SK-N-SH (cell line): Measurements from ENCODE around the gene KASH5. TPM values are rescaled to one million over a fixed set of nuclear protein-coding genes. Genes with fewer than 3 reads are reported as not detected.

Experiments used
- CTCF ChIA-PET: fragments of 300-600, 350-600 bp; formaldehyde crosslinking; extraction: SDS; loops from one replicate; lab custom pipeline; 2021; lab: Yijun Ruan, JAX
- POLR2A ChIA-PET: fragments of 350-600 bp; sonication (Branson Sonifier 250); formaldehyde crosslinking; extraction: SDS; loops from one replicate; lab custom pipeline; 2020; ENCODE audit warnings: antibody characterized with exemption, inconsistent platforms; lab: Yijun Ruan, JAX
- DNase-seq: peaks from one replicate; pipeline ENCODE4 v3.0.0; 2012
- H2AFZ ChIP-seq: fragments of 200-600 bp; sonication (generic); 2 replicates; pipeline ENCODE4 v1.8.1; 2016; ENCODE audit warnings: antibody characterized with exemption, mild to moderate bottlenecking, low read depth
- H3F3A ChIP-seq: fragments of 200-600 bp; sonication (generic); replicated peaks from 2 replicates; pipeline ENCODE3; 2016; ENCODE audit warnings: antibody characterized with exemption, mild to moderate bottlenecking; ENCODE audit not compliant: insufficient read depth
- H3K27ac ChIP-seq, 2 experiments: fragments of 200-500 bp in 1 of 2; fragments of 200-600 bp in 1 of 2; sonication (Bioruptor generic) in 1 of 2; sonication (generic), shearing (Covaris generic) in 1 of 2; 2 replicates each; pipeline versions ENCODE4 v1.5.1 to v1.6.1; 2014 to 2016; ENCODE audit warnings: low read depth in 2 of 2, inconsistent platforms in 1 of 2, low read length in 1 of 2, mild to moderate bottlenecking in 1 of 2, mixed read lengths in 1 of 2
- H3K27me3 ChIP-seq: fragments of 200-600 bp; sonication (generic), shearing (Covaris generic); 2 replicates; pipeline ENCODE4 v1.6.1; 2016; ENCODE audit warnings: mixed run types; ENCODE audit not compliant: insufficient read depth
- H3K36me3 ChIP-seq, 2 experiments: fragments of 200-500 bp in 1 of 2; fragments of 200-600 bp in 1 of 2; sonication (Bioruptor generic) in 1 of 2; sonication (generic) in 1 of 2; replicated peaks in 1 of 2; 2 replicates each; pipeline versions ENCODE3 to v1.5.1; 2014 to 2016; ENCODE audit warnings: low read length in 1 of 2, mild to moderate bottlenecking in 1 of 2; ENCODE audit not compliant: insufficient read depth in 2 of 2, control insufficient read depth in 1 of 2
- H3K4me1 ChIP-seq, 2 experiments: fragments of 200-500 bp in 1 of 2; fragments of 200-600 bp in 1 of 2; sonication (Bioruptor generic) in 1 of 2; sonication (generic), shearing (Covaris generic) in 1 of 2; 2 replicates each; pipeline versions ENCODE4 v1.5.1 to v1.6.1; 2014 to 2016; ENCODE audit warnings: low read depth in 1 of 2, low read length in 1 of 2, mixed run types in 1 of 2; ENCODE audit not compliant: insufficient read depth in 2 of 2, control insufficient read depth in 1 of 2
- H3K4me2 ChIP-seq: fragments of 200-600 bp; sonication (generic), shearing (Covaris generic); 2 replicates; pipeline ENCODE4 v1.6.1; 2017; ENCODE audit warnings: mixed run types
- H3K4me3 ChIP-seq, 2 experiments: fragments of 200-500 bp in 1 of 2; fragments of 200-600 bp in 1 of 2; sonication (Bioruptor generic) in 1 of 2; sonication (generic), shearing (Covaris generic) in 1 of 2; 2 replicates each; pipeline versions ENCODE4 v1.5.1 to v1.8.1; 2014 to 2016; ENCODE audit warnings: low read depth in 2 of 2, inconsistent platforms in 1 of 2, low read length in 1 of 2, mild to moderate bottlenecking in 1 of 2, mixed read lengths in 1 of 2, moderate library complexity in 1 of 2
- H3K79me2 ChIP-seq: fragments of 200-600 bp; sonication (generic); 2 replicates; pipeline ENCODE4 v1.8.1; 2017; ENCODE audit warnings: mild to moderate bottlenecking; ENCODE audit not compliant: insufficient read depth
- H3K9ac ChIP-seq: fragments of 200-600 bp; sonication (generic); 2 replicates; pipeline ENCODE4 v1.6.1; 2017; ENCODE audit warnings: mixed run types
- H3K9me2 ChIP-seq: fragments of 200-600 bp; sonication (generic); 2 replicates; pipeline ENCODE4 v1.6.1; 2017; ENCODE audit warnings: mixed run types
- H3K9me3 ChIP-seq: fragments of 200-600 bp; sonication (generic); 2 replicates; pipeline ENCODE4 v1.6.1; 2017; ENCODE audit warnings: mixed run types, mild to moderate bottlenecking, moderate library complexity
- H4K20me1 ChIP-seq: fragments of 200-600 bp; sonication (generic); 2 replicates; pipeline ENCODE4 v1.6.1; 2017; ENCODE audit warnings: mild to moderate bottlenecking, mixed run types; ENCODE audit not compliant: insufficient read depth
- CHD2 ChIP-seq: fragments of 150-350 bp; IDR thresholded peaks from 2 replicates; pipeline ENCODE4 v1.6.1; 2018; ENCODE audit warnings: low read length; ENCODE audit not compliant: partially characterized antibody
- ELF1 ChIP-seq: IDR thresholded peaks from 2 replicates; pipeline ENCODE4 v1.4.0; 2012
- EP300 ChIP-seq, 2 experiments: IDR thresholded peaks; 2 replicates each; pipeline versions ENCODE4 v1.4.0 to v1.6.1; 2012; ENCODE audit warnings: borderline replicate concordance in 1 of 2, low read depth in 1 of 2, low read length in 1 of 2
- EZH2phosphoT487 ChIP-seq: fragments of 200-600 bp; sonication (generic); IDR thresholded peaks from 2 replicates; pipeline ENCODE4 v1.6.1; 2017; ENCODE audit warnings: low read depth, mixed run types, mild to moderate bottlenecking, antibody characterized with exemption, moderate library complexity, borderline replicate concordance
- GABPA ChIP-seq: IDR thresholded peaks from 2 replicates; pipeline ENCODE4 v1.4.0; 2012; ENCODE audit warnings: low read depth, mild to moderate bottlenecking
- GATA2 ChIP-seq: sonication (generic); formaldehyde crosslinking; IDR thresholded peaks from 2 replicates; pipeline ENCODE4 v1.5.0; 2020; ENCODE audit warnings: mild to moderate bottlenecking, missing genetic modification reagents
- JUND ChIP-seq: IDR thresholded peaks from 2 replicates; pipeline ENCODE4 v1.4.0; 2012
- MAX ChIP-seq: IDR thresholded peaks from 2 replicates; pipeline ENCODE4 v1.4.0; 2012; ENCODE audit warnings: low read depth
- MXI1 ChIP-seq: IDR thresholded peaks from 2 replicates; pipeline ENCODE4 v1.6.1; 2012; ENCODE audit warnings: mild to moderate bottlenecking, low read depth, low read length, improper control_type of control experiment
- NFIC ChIP-seq: IDR thresholded peaks from 2 replicates; pipeline ENCODE4 v1.4.0; 2012; ENCODE audit warnings: borderline replicate concordance
- NRF1 ChIP-seq: IDR thresholded peaks from 2 replicates; pipeline ENCODE4 v1.6.1; 2012; ENCODE audit warnings: low read depth, mild to moderate bottlenecking, low read length
- RAD21 ChIP-seq: IDR thresholded peaks from 2 replicates; pipeline ENCODE4 v1.6.1; 2012; ENCODE audit warnings: mild to moderate bottlenecking, low read length
- RFX5 ChIP-seq: IDR thresholded peaks from 2 replicates; pipeline ENCODE4 v1.6.1; 2012; ENCODE audit warnings: mild to moderate bottlenecking, improper control_type of control experiment, low read length
- SIN3A ChIP-seq: IDR thresholded peaks from 2 replicates; pipeline ENCODE4 v1.6.1; 2012; ENCODE audit warnings: low read depth, mild to moderate bottlenecking, low read length, moderate library complexity, borderline replicate concordance
- SMC3 ChIP-seq: IDR thresholded peaks from 2 replicates; pipeline ENCODE4 v1.6.1; 2012; ENCODE audit warnings: low read depth, low read length, improper control_type of control experiment
- TAF1 ChIP-seq: IDR thresholded peaks from 2 replicates; pipeline ENCODE4 v1.6.1; 2012; ENCODE audit warnings: low read depth, mild to moderate bottlenecking, low read length, moderate library complexity, borderline replicate concordance
- TCF12 ChIP-seq: IDR thresholded peaks from 2 replicates; pipeline ENCODE4 v1.4.0; 2012
- USF1 ChIP-seq: IDR thresholded peaks from 2 replicates; pipeline ENCODE4 v1.4.0; 2012; ENCODE audit warnings: low read depth, borderline replicate concordance
- USF2 ChIP-seq: fragments of 150-350 bp; IDR thresholded peaks from 2 replicates; pipeline ENCODE4 v1.6.1; 2017; ENCODE audit warnings: antibody characterized with exemption, low read length, low read depth, borderline replicate concordance
- ZBTB33 ChIP-seq: IDR thresholded peaks from 2 replicates; pipeline ENCODE4 v1.4.0; 2012; ENCODE audit warnings: low read depth, borderline replicate concordance
- WGBS: methylation state at CpG from one replicate; pipeline ENCODE4 v1.1.6; 2017; ENCODE audit warnings: low lambda C conversion rate; 5-methylcytosine and 5-hydroxymethylcytosine counted together
- polyA plus RNA-seq, 3 experiments: library from polyadenylated mRNA; depleted of rRNA; stranded (reverse); fragments of >200 nt; gene quantifications; 2 replicates each; pipeline ENCODE4 v1.2.3, GENCODE V29; 2012

Gene KASH5
- polyA plus RNA-seq, 1 of the 3 experiments (the other 2 are of a cell fraction), result 0.20 TPM

- H3K9me3 ChIP-seq, result no peaks in the 10 kb centered on the region
- no peaks in the 10 kb centered on the region for H3K9me2 ChIP-seq
- H2AFZ ChIP-seq, result no peak overlapping the region
- peaks cover 9% of the 10 kb centered on the region for H3F3A ChIP-seq
- no peaks in the 10 kb centered on the region for H3K36me3 ChIP-seq
- POLR2A ChIA-PET, result no interaction called here
- TF ChIP-seq NRF1 (no peak), USF1 (no peak), CHD2 (no peak), ZBTB33 (no peak), JUND (no peak), NFIC (no peak), SMC3 (no peak), TAF1 (no peak)
- TF ChIP-seq, all 33 proteins: peak for 0
- Histone ChIP-seq H3K4me2 (no peak overlapping the region), H3K4me3 (no peak overlapping the region), H3K27me3 (peaks cover 32% of the 10 kb centered on the region), H3K9ac (no peak overlapping the region), H3K79me2 (no peaks in the 10 kb centered on the region), H3K4me1 (peaks cover 0 to 2% of the 10 kb centered on the region in 2 experiments; a peak in 1 of 4 replicates), H3K27ac (no peak overlapping the region), H4K20me1 (no peaks in the 10 kb centered on the region)
- 15% methylated on average over 5 of the region's 5 CpGs for WGBS
- CTCF ChIA-PET, result interaction anchor here (1.2 to 8.8 kb wide), 3 partner anchors 20 to 50 kb away, joined by 3 to 149 read pairs (median 108); partner anchors contain the start of gene SLC17A7
- DNase-seq, result no peak
Observed at GRCh38 chr19:49393881-49394280, 5.8 kb downstream of the KASH5 start.

GRCh38 chr19:49395581-49396407 lies 7.7 kb downstream of the KASH5 start:
- POLR2A ChIA-PET, result no interaction called here
- no peak overlapping the region for H3K9ac ChIP-seq
- no peak overlapping the region for H3K4me2 ChIP-seq
- H3F3A ChIP-seq, result peaks cover 9% of the 10 kb centered on the region
- no peaks in the 10 kb centered on the region for H3K9me3 ChIP-seq
- no peak overlapping the region for H2AFZ ChIP-seq
- H4K20me1 ChIP-seq, result no peaks in the 10 kb centered on the region
- H3K79me2 ChIP-seq, result no peaks in the 10 kb centered on the region
- H3K4me3 ChIP-seq, result no peak overlapping the region
- DNase-seq, result peak; percentile 9
- H3K36me3 ChIP-seq, result no peaks in the 10 kb centered on the region
- H3K27me3 ChIP-seq, result peaks cover 22% of the 10 kb centered on the region
- TF ChIP-seq EP300 (IDR thresholded peaks at IDR 0.05; ENCODE audit: borderline replicate concordance in 1 of 2, low read depth in 1 of 2, low read length in 1 of 2) (no peak), GABPA (no peak), NRF1 (no peak), SIN3A (no peak), MAX (no peak), RAD21 (no peak), USF2 (no peak), ELF1 (no peak), JUND (no peak), GATA2 (CRISPR knock-in tag) (no peak), MXI1 (no peak), CHD2 (no peak), EZH2phosphoT487 (no peak), TCF12 (no peak), RFX5 (no peak)
- TF ChIP-seq, all 33 proteins: peak for 0
- WGBS, result 67% methylated on average over 12 of the region's 15 CpGs
- Histone ChIP-seq H3K9me2 (no peaks in the 10 kb centered on the region), H3K27ac (no peak overlapping the region), H3K4me1 (peaks cover 0 to 2% of the 10 kb centered on the region in 2 experiments; a peak in 1 of 4 replicates)
- CTCF ChIA-PET, result interaction anchor here (8.8 kb wide), 1 partner anchor 48 kb away, joined by 149 read pairs; the partner anchor contains the start of gene SLC17A7
